Kidney (tissue), 14 donors: Measurements from ENCODE around the gene PROS1. TPM values are rescaled to one million over a fixed set of nuclear protein-coding genes. Genes with fewer than 3 reads are reported as not detected.
"Not testable (repeated sequence)": the region's sequence is repeated elsewhere in the genome, so short reads cannot be mapped to it uniquely, and the experiment has no call there.

ENCODE experiments used
- DNase-seq, 5 donors: peaks; one replicate each; pipeline ENCODE4 v3.0.0-alpha.2; 2013 to 2020
- FAIRE-seq: peaks from 2 replicates; lab custom pipeline; 2012; peaks lifted over from hg19 to GRCh38; lab: Jason Lieb, UNC
- H3K27ac ChIP-seq, 2 donors: one replicate each; pipeline ENCODE4 v1.7.0; 2013; ENCODE audit warnings: low read depth in 2 of 2, low read length in 2 of 2, inconsistent platforms in 1 of 2
- H3K27me3 ChIP-seq: one replicate; pipeline ENCODE4 v1.7.1; 2013; ENCODE audit warnings: low read length, inconsistent platforms; ENCODE audit not compliant: control insufficient read depth, insufficient read depth
- H3K36me3 ChIP-seq, 3 donors: one replicate each; pipeline versions ENCODE4 v1.7.0 to v1.7.1; 2013; ENCODE audit warnings: low read length in 3 of 3, control low read depth in 1 of 3, inconsistent platforms in 1 of 3; ENCODE audit not compliant: insufficient read depth in 3 of 3, control insufficient read depth in 2 of 3
- H3K4me1 ChIP-seq, 3 donors: one replicate each; pipeline versions ENCODE4 v1.7.0 to v1.7.1; 2013; ENCODE audit warnings: low read length in 3 of 3, inconsistent platforms in 1 of 3, low read depth in 1 of 3; ENCODE audit not compliant: control insufficient read depth in 2 of 3, insufficient read depth in 2 of 3
- H3K4me3 ChIP-seq, 3 donors: one replicate each; pipeline versions ENCODE4 v1.7.0 to v1.8.1; 2013; ENCODE audit warnings: low read length in 3 of 3, control low read depth in 1 of 3, inconsistent platforms in 1 of 3
- H3K9ac ChIP-seq, 3 donors: one replicate each; pipeline versions ENCODE4 v1.7.0 to v1.7.1; 2013; ENCODE audit warnings: low read length in 3 of 3, control low read depth in 1 of 3, inconsistent platforms in 1 of 3
- H3K9me3 ChIP-seq, 3 donors: one replicate each; pipeline versions ENCODE4 v1.7.0 to v1.7.1; 2013; ENCODE audit warnings: low read length in 3 of 3, control low read depth in 1 of 3, inconsistent platforms in 1 of 3; ENCODE audit not compliant: control insufficient read depth in 2 of 3, insufficient read depth in 1 of 3
- CTCF ChIP-seq: IDR thresholded peaks from 3 replicates; pipeline ENCODE4 v1.5.1; 2012; ENCODE audit warnings: mild to moderate bottlenecking, moderate library complexity, borderline replicate concordance; ENCODE audit not compliant: insufficient read depth; ENCODE audit errors: extremely low read depth
- intact Hi-C: fragments of 100-400 bp; cut with DNase I; formaldehyde crosslinking; loops from one replicate; pipeline ENCODE4 v1.11.1; 2022
- polyA plus RNA-seq: library from polyadenylated mRNA; stranded (reverse); fragments of 350-450 nt; fragmentation: Illumina TruSeq; extraction: RNeasy Lipid Tissue Mini Kit (QIAGEN cat#74804); gene quantifications from one replicate; pipeline ENCODE4 v1.2.3, GENCODE V29; 2014; ENCODE audit warnings: low read depth, low replicate concordance; ENCODE audit not compliant: insufficient read depth
- total RNA-seq: library from RNA; stranded (reverse); fragmentation: NEBNext Ultra II Directional; extraction: Animal tissue kit (Norgen Biotek cat#: 25700); gene quantifications from one replicate; pipeline ENCODE4 v1.2.1, GENCODE V29; 2021
- donor health status: control.
- donor health status: control.
- donor health status: control.
- donor health status: control.
- donor health status: control.
- donor health status: DM: yes; HTN: yes; CAD: no.
- donor health status: Normal renal cell carcinoma (clear cell type).

PROS1 gene
- total and polyA plus RNA-seq, 2 donors from 2014 or later = 30.0 to 56.2 TPM

GRCh38 chr3:93961489-93961888 lies 12.2 kb downstream of the PROS1 start:
- Histone ChIP-seq H3K4me1 (no peaks in the 10 kb centered on the region), H3K4me3 (no peak overlapping the region), H3K27ac (no peak overlapping the region), H3K27me3 (no peaks in the 10 kb centered on the region), H3K9ac (no peak overlapping the region), H3K9me3 (no peaks in the 10 kb centered on the region), H3K36me3 (no peaks in the 10 kb centered on the region)
- DNase-seq (no peak), FAIRE-seq (no peak)
- no peak for TF ChIP-seq CTCF
- intact Hi-C loops = no loop called here

GRCh38 chr3:93961026-93961425 lies 12.7 kb downstream of the PROS1 start:
- DNase-seq (no peak), FAIRE-seq (no peak)
- no peak overlapping the region for H3K4me3 ChIP-seq
- H3K27me3 ChIP-seq = no peaks in the 10 kb centered on the region
- no peaks in the 10 kb centered on the region for H3K4me1 ChIP-seq
- no peaks in the 10 kb centered on the region for H3K36me3 ChIP-seq
- TF ChIP-seq CTCF = no peak
- H3K9me3 ChIP-seq = no peaks in the 10 kb centered on the region
- intact Hi-C loops = no loop called here
- H3K27ac ChIP-seq = no peak overlapping the region
- H3K9ac ChIP-seq = no peak overlapping the region

- FAIRE-seq, DNase-seq, intact Hi-C loops: not testable (repeated sequence)
Measured at GRCh38 chr3:93949958-93950357, 23.7 kb downstream of the PROS1 start.

GRCh38 chr3:93937485-93937884 lies 36.2 kb downstream of the PROS1 start:
- H3K9ac ChIP-seq, DNase-seq, H3K27me3 ChIP-seq, H3K4me1 ChIP-seq, H3K4me3 ChIP-seq, H3K36me3 ChIP-seq, H3K9me3 ChIP-seq, intact Hi-C loops, H3K27ac ChIP-seq, FAIRE-seq: not testable (repeated sequence)

More at GRCh38 chr3:93949958-93950357, 23.7 kb downstream of the PROS1 start:
- not testable (repeated sequence) for H3K9ac ChIP-seq, H3K27me3 ChIP-seq, H3K9me3 ChIP-seq, H3K4me3 ChIP-seq, H3K27ac ChIP-seq, H3K36me3 ChIP-seq, H3K4me1 ChIP-seq

- Histone ChIP-seq H3K27me3 (no peaks in the 10 kb centered on the region), H3K9ac (no peak overlapping the region), H3K27ac (no peak overlapping the region), H3K9me3 (no peaks in the 10 kb centered on the region), H3K4me3 (no peak overlapping the region), H3K36me3 (no peaks in the 10 kb centered on the region), H3K4me1 (no peaks in the 10 kb centered on the region)
- intact Hi-C loops = no loop called here
- no peak for TF ChIP-seq CTCF
- FAIRE-seq = no peak
- no peak for DNase-seq
Measured at GRCh38 chr3:93936549-93936948, 37.1 kb downstream of the PROS1 start.
